Keratinocyte (primary cell): Measurements from ENCODE around the gene TMEM132C.

ENCODE experiments used
- CTCF ChIP-seq, 3 experiments: IDR thresholded peaks in 1 of 3; conservative IDR thresholded peaks in 1 of 3; optimal IDR thresholded peaks in 1 of 3; 2 replicates in 2 of 3; 3 replicates in 1 of 3; pipeline versions ENCODE3 to v1.5.1; 2011; ENCODE audit warnings: low read length in 3 of 3, mild to moderate bottlenecking in 3 of 3, moderate library complexity in 2 of 3, control low read depth in 1 of 3, inconsistent platforms in 1 of 3; ENCODE audit not compliant: insufficient read depth in 2 of 3; ENCODE audit errors: extremely low read depth in 1 of 3
- EZH2 ChIP-seq: IDR thresholded peaks from one replicate; pipeline ENCODE4 v1.6.1; 2012; ENCODE audit warnings: inconsistent platforms, mild to moderate bottlenecking, low read length, moderate library complexity

GRCh38 chr12:128444598-128444997 lies 177.6 kb downstream of the TMEM132C start:
- no peak for TF ChIP-seq CTCF (optimal IDR thresholded peaks at IDR 0.05 in 1 of 3, IDR thresholded peaks at IDR 0.05 in 1 of 3, conservative IDR thresholded peaks at IDR 0.05 in 1 of 3; ENCODE audit: extremely low read depth in 1 of 3, insufficient read depth in 2 of 3, low read length in 3 of 3)
- TF ChIP-seq EZH2: no peak
